Sciatic nerve (tissue), 2 donors: ENCODE results near the gene SNX33. TPM values are rescaled to one million over a fixed set of nuclear protein-coding genes. Genes with fewer than 3 reads are reported as not detected.

Source experiments
- ATAC-seq: fragments of 200-7000 bp; cut with Tn5 transposase; one replicate; pipeline ENCODE4 v1.9.1; 2020; ENCODE audit warnings: mild to moderate bottlenecking, moderate library complexity
- DNase-seq: peaks from one replicate; pipeline ENCODE4 v3.0.0-alpha.2; 2020; ENCODE audit warnings: low spot score
- intact Hi-C: fragments of 100-400 bp; cut with DNase I; formaldehyde crosslinking; loops from one replicate; pipeline ENCODE4 v1.14.2; 2022
- total RNA-seq: library from RNA; stranded (reverse); fragmentation: NEBNext Ultra II Directional; extraction: Animal tissue kit (Norgen Biotek cat#: 25700); gene quantifications from one replicate; pipeline ENCODE4 v1.2.1, GENCODE V29; 2021
- donor health status: DM: no; HTN: no; CAD: no.
- donor health status: DM: no; HTN: no; CAD: no.

The SNX33 gene
- total RNA-seq, 1 donor from 2014 or later: 33.2 TPM

- ATAC-seq (peak; percentile 49), DNase-seq (no peak)
- intact Hi-C loops: no loop called here
These were observed 7.1 kb upstream of the SNX33 start for GRCh38 chr15:75640483-75641178.

- no peak for DNase-seq
- no peak for ATAC-seq
- intact Hi-C loops: no loop called here
These were observed 6.6 kb upstream of the SNX33 start for GRCh38 chr15:75641179-75641503.

- DNase-seq (no peak), ATAC-seq (no peak)
- intact Hi-C loops: no loop called here
These were observed 6.1 kb upstream of the SNX33 start for GRCh38 chr15:75641603-75642002.

GRCh38 chr15:75644376-75644775 lies 3.3 kb upstream of the SNX33 start:
- DNase-seq (no peak), ATAC-seq (no peak)
- intact Hi-C loops: no loop called here

- no peak for DNase-seq
These were observed 1.4 kb upstream of the SNX33 start for GRCh38 chr15:75646112-75646943.

GRCh38 chr15:75646944-75647364 lies 758 bp upstream of the SNX33 start:
- DNase-seq: no peak
- intact Hi-C loops: no loop called here
- peak; percentile 38 for ATAC-seq

More at GRCh38 chr15:75646112-75646943, 1.4 kb upstream of the SNX33 start:
- ATAC-seq: no peak
- intact Hi-C loops: no loop called here

- intact Hi-C loops: no loop called here
- ATAC-seq (peak; percentile 64), DNase-seq (peak; percentile 81)
These were observed 666 bp downstream of the SNX33 start for GRCh38 chr15:75648156-75649000.

GRCh38 chr15:75649045-75649761 lies 1.5 kb downstream of the SNX33 start:
- no peak for DNase-seq
- ATAC-seq: no peak
- intact Hi-C loops: no loop called here

- DNase-seq (no peak), ATAC-seq (no peak)
- intact Hi-C loops: no loop called here
These were observed 2.1 kb downstream of the SNX33 start for GRCh38 chr15:75649848-75650247.

GRCh38 chr15:75650908-75651809 lies 3.4 kb downstream of the SNX33 start:
- no peak for ATAC-seq
- intact Hi-C loops: no loop called here
- no peak for DNase-seq

GRCh38 chr15:75651810-75652543 lies 4.3 kb downstream of the SNX33 start:
- DNase-seq (no peak), ATAC-seq (no peak)
- intact Hi-C loops: loop anchor here (1.0 kb wide), 1 partner anchor 15 kb away; no protein-coding TSS in a partner anchor

GRCh38 chr15:75653347-75653913 lies 5.7 kb downstream of the SNX33 start:
- intact Hi-C loops: no loop called here
- DNase-seq (peak; percentile 57), ATAC-seq (peak; percentile 2)

- ATAC-seq: no peak
- intact Hi-C loops: no loop called here
- DNase-seq: peak; percentile 48
These were observed 6.6 kb downstream of the SNX33 start for GRCh38 chr15:75654201-75654907.

GRCh38 chr15:75655931-75656330 lies 8.2 kb downstream of the SNX33 start:
- DNase-seq (no peak), ATAC-seq (no peak)
- intact Hi-C loops: no loop called here

- DNase-seq: no peak
- no peak for ATAC-seq
- intact Hi-C loops: no loop called here
These were observed 8.6 kb downstream of the SNX33 start for GRCh38 chr15:75656331-75656730.

GRCh38 chr15:75656813-75657212 lies 9.1 kb downstream of the SNX33 start:
- ATAC-seq (no peak), DNase-seq (no peak)
- intact Hi-C loops: no loop called here
